GM12891 (cell line): ENCODE measurements around the gene PCDH10. TPM values are rescaled to one million over a fixed set of nuclear protein-coding genes. Genes with fewer than 3 reads are reported as not detected.
A peak's percentile ranks its signal among the peaks of the same experiment; 100 is the strongest.

Source experiments
- DNase-seq: peaks from one replicate; pipeline ENCODE4 v3.0.0; 2011; ENCODE audit warnings: low spot score; ENCODE audit not compliant: insufficient read length
- FAIRE-seq: peaks from 2 replicates; lab custom pipeline; 2011; peaks lifted over from hg19 to GRCh38; lab: Jason Lieb, UNC
- PAX5 ChIP-seq: IDR thresholded peaks from 2 replicates; pipeline ENCODE4 v1.6.1; 2011; ENCODE audit warnings: low read length, moderate library complexity, mild to moderate bottlenecking; ENCODE audit not compliant: insufficient read depth, severe bottlenecking
- POLR2A ChIP-seq: IDR thresholded peaks from 2 replicates; pipeline ENCODE4 v1.6.1; 2011; ENCODE audit warnings: low read depth, low read length, control low read depth
- POLR2AphosphoS5 ChIP-seq: IDR thresholded peaks from 2 replicates; pipeline ENCODE4 v1.6.1; 2011; ENCODE audit warnings: low read depth, low read length, control low read depth
- POU2F2 ChIP-seq: IDR thresholded peaks from 2 replicates; pipeline ENCODE4 v1.6.1; 2011; ENCODE audit warnings: low read depth, mild to moderate bottlenecking, control low read depth, low read length, moderate library complexity
- SPI1 ChIP-seq: IDR thresholded peaks from 2 replicates; pipeline ENCODE4 v1.6.1; 2011; ENCODE audit warnings: low read depth, low read length, control low read depth
- TAF1 ChIP-seq: IDR thresholded peaks from 2 replicates; pipeline ENCODE4 v1.6.1; 2011; ENCODE audit warnings: low read depth, low read length, control low read depth
- polyA plus RNA-seq: library from polyadenylated mRNA; unstranded; fragments of >200 nt; gene quantifications from one replicate; pipeline ENCODE4 v1.2.1, GENCODE V29; 2012; ENCODE audit warnings: low read depth, missing spikeins, inconsistent platforms; ENCODE audit not compliant: missing spikeins

Gene PCDH10
- polyA plus RNA-seq = not detected

- TF ChIP-seq POLR2AphosphoS5 (no peak), TAF1 (no peak), SPI1 (no peak), POU2F2 (no peak), POLR2A (no peak), PAX5 (no peak)
- DNase-seq = peak; percentile 25
- no peak for FAIRE-seq
Measured at GRCh38 chr4:133148690-133149363, at the start of gene PCDH10. TSS of gene PCDH10 (plus strand) at chr4:133149294. CDS start at chr4:133150141, 847 bp downstream.

GRCh38 chr4:133102043-133102442 is 47.1 kb upstream of the PCDH10 start:
- DNase-seq = no peak
- TF ChIP-seq POU2F2 (no peak), PAX5 (no peak), POLR2AphosphoS5 (no peak), POLR2A (no peak), SPI1 (no peak), TAF1 (no peak)

GRCh38 chr4:133102612-133103409 is 46.3 kb upstream of the PCDH10 start:
- no peak for FAIRE-seq

More at GRCh38 chr4:133102043-133102442, 47.1 kb upstream of the PCDH10 start:
- no peak for FAIRE-seq

GRCh38 chr4:133112641-133113040 is 36.5 kb upstream of the PCDH10 start:
- no peak for DNase-seq
- TF ChIP-seq PAX5 (no peak), POLR2AphosphoS5 (no peak), POLR2A (no peak), TAF1 (no peak), POU2F2 (no peak), SPI1 (no peak)
- FAIRE-seq = no peak

More at GRCh38 chr4:133102612-133103409, 46.3 kb upstream of the PCDH10 start:
- no peak for TF ChIP-seq SPI1
- DNase-seq = no peak

- FAIRE-seq (no peak), DNase-seq (no peak)
- no peak for TF ChIP-seq POU2F2
- no peak for TF ChIP-seq POLR2AphosphoS5
Measured at GRCh38 chr4:133124746-133125145, 24.3 kb upstream of the PCDH10 start.

GRCh38 chr4:133127500-133127899 is 21.6 kb upstream of the PCDH10 start:
- TF ChIP-seq POLR2A (no peak), SPI1 (no peak), TAF1 (no peak), POU2F2 (no peak), POLR2AphosphoS5 (no peak), PAX5 (no peak)
- DNase-seq (no peak), FAIRE-seq (no peak)

- FAIRE-seq = no peak
- no peak for TF ChIP-seq POU2F2
- TF ChIP-seq POLR2AphosphoS5 = no peak
- no peak for TF ChIP-seq POLR2A
- DNase-seq = no peak
Measured at GRCh38 chr4:133129237-133129636, 19.9 kb upstream of the PCDH10 start.

- DNase-seq = no peak
- no peak for FAIRE-seq
- TF ChIP-seq PAX5 (no peak), TAF1 (no peak), SPI1 (no peak), POLR2AphosphoS5 (no peak), POU2F2 (no peak), POLR2A (no peak)
Measured at GRCh38 chr4:133130171-133130570, 18.9 kb upstream of the PCDH10 start.

- TF ChIP-seq POLR2A = no peak
- TF ChIP-seq POLR2AphosphoS5 = no peak
- no peak for TF ChIP-seq PAX5
- no peak for TF ChIP-seq POU2F2
- no peak for TF ChIP-seq TAF1
- TF ChIP-seq SPI1 = no peak
- no peak for DNase-seq
- no peak for FAIRE-seq
Measured at GRCh38 chr4:133131829-133132460, 17.1 kb upstream of the PCDH10 start.

- FAIRE-seq = no peak
- TF ChIP-seq TAF1 (no peak), POU2F2 (no peak), SPI1 (no peak)
Measured at GRCh38 chr4:133136833-133137232, 12.3 kb upstream of the PCDH10 start.

More at GRCh38 chr4:133136833-133137232, 12.3 kb upstream of the PCDH10 start:
- DNase-seq = no peak
